ENCODE results near the gene VENTX.
"Not testable (repeated sequence)": the region's sequence is repeated elsewhere in the genome, so short reads cannot be mapped to it uniquely, and the experiment has no call there.

Gene VENTX

DNA sequence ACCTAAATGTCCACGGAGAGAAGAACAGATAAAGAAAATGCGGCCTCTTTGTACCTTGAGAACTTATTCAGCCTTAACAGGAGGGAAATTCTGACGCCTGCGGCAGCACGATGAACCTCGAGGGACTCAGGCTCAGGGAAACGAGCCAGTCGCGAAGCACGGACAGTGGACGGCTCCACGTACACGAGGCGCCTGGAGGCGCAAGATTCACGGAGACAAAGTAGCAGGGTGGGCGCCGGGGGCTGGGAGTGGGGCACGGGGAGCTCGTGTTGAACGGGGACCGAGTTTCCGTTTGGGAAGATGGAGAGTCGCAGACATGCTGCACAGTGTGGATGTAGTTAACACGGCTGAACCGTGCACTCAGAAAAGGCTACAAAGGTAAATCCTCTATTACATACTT lies 20.9 kb upstream of the VENTX start:
- Mint-ChIP-seq H3K27me3 (peaks cover 42% of the 10 kb centered on the region), H3K4me1 (ENCODE audit: low read depth) (no peaks in the 10 kb centered on the region)
- intact Hi-C loops (cut with micrococcal nuclease) = no loop called here

DNA sequence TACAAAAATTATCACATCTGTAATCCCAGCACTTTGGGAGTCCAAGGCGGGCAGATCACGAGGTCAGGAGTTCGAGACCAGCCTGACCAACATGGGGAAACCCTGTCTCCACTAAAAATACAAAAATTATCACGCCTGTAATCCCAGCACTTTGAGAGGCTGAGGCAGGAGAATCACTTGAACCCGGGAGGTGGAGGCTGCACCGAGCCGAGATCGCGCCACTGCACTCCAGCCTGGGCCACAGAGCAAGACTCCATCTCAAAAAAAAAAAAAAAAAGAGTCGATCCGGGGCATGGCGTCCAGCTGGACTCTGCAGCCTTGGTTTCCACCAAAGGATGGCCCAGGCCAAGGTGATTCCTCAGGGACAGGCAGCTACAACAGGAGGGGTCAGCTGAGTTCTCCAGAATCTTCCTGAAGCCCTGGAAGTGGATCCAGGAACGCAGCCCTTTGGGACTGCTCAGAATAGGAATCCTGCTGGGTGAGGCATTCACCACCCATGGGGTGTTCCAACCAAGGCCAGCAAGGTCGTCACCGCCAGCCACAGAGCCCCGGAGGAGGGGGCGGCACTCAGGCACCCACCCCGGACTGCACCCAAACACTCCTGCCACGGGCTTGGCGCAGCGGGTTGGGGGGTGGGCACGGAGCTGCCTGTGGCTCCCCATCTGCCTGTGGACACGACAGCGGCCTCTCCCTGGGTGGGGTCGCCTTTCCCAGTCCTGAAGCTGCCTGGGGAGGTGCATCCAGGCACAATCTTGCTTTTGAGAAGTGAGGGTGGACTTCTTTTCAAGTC lies 19.7 kb upstream of the VENTX start:
- peaks cover 39% of the 10 kb centered on the region for H3K27me3 Mint-ChIP-seq
- H3K36me3 Mint-ChIP-seq (ENCODE audit: low read depth) = no peaks in the 10 kb centered on the region
- no peak overlapping the region for H3K27ac Mint-ChIP-seq
- no peaks in the 10 kb centered on the region for H3K9me3 Mint-ChIP-seq
- H3K4me3 Mint-ChIP-seq = no peak overlapping the region
- intact Hi-C loops (cut with micrococcal nuclease) = no loop called here
- no peaks in the 10 kb centered on the region for H3K4me1 Mint-ChIP-seq (ENCODE audit: low read depth)

More for the DNA sequence above, 20.9 kb upstream of the VENTX start:
- no peaks in the 10 kb centered on the region for H3K36me3 Mint-ChIP-seq (ENCODE audit: low read depth)
- no peak overlapping the region for H3K27ac Mint-ChIP-seq
- H3K9me3 Mint-ChIP-seq = no peaks in the 10 kb centered on the region
- no peak overlapping the region for H3K4me3 Mint-ChIP-seq

DNA sequence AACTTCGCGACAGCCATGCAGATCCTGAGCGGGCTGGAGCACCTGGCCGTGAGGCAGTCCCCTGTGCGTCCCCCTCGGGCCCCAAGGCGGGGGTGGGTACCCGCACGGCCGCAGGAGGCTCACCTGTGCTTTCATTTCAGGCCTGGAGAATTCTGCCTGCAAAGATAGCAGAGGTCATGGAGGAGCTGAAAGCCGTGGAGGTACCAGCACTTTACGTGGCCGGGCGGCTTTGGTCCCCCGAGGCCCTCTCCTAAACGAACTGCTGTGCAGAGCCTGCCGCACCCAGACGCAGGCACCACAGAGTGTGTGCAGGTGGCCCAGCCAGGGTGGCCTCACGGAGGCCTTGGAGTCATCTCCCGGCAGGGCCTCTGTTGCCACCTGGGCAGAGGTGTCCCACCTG lies 18.8 kb upstream of the VENTX start:
- H3K4me1 Mint-ChIP-seq (ENCODE audit: low read depth) = no peaks in the 10 kb centered on the region
- H3K27ac Mint-ChIP-seq = no peak overlapping the region
- no peaks in the 10 kb centered on the region for H3K36me3 Mint-ChIP-seq (ENCODE audit: low read depth)
- intact Hi-C loops (cut with micrococcal nuclease) = no loop called here
- H3K27me3 Mint-ChIP-seq = peaks cover 40% of the 10 kb centered on the region
- no peaks in the 10 kb centered on the region for H3K9me3 Mint-ChIP-seq
- no peak overlapping the region for H3K4me3 Mint-ChIP-seq

DNA sequence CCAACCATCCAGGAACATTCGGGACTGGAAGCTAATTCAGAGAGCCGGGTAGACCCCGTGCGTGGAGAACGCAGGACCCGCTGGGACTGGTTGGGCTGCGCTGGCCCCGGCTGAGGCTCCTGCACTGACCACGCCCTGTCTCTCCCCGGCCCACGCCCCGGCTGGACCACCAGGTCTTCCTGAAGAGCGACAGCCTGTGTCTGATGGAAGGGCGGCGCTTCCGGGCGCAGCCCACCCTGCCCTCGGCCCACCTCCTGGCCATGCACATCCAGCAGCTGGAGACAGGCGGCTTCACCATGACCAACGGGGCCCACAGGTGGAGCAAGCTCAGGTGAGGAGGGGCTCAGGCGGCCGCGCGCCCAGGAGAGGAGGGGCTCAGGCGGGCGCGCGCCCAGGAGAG lies 17.9 kb upstream of the VENTX start:
- intact Hi-C loops (cut with micrococcal nuclease) = no loop called here
- H3K4me3 Mint-ChIP-seq = no peak overlapping the region
- H3K9me3 Mint-ChIP-seq = no peaks in the 10 kb centered on the region
- H3K4me1 Mint-ChIP-seq (ENCODE audit: low read depth) = no peaks in the 10 kb centered on the region
- peaks cover 47% of the 10 kb centered on the region for H3K27me3 Mint-ChIP-seq
- no peaks in the 10 kb centered on the region for H3K36me3 Mint-ChIP-seq (ENCODE audit: low read depth)
- H3K27ac Mint-ChIP-seq = no peak overlapping the region

DNA sequence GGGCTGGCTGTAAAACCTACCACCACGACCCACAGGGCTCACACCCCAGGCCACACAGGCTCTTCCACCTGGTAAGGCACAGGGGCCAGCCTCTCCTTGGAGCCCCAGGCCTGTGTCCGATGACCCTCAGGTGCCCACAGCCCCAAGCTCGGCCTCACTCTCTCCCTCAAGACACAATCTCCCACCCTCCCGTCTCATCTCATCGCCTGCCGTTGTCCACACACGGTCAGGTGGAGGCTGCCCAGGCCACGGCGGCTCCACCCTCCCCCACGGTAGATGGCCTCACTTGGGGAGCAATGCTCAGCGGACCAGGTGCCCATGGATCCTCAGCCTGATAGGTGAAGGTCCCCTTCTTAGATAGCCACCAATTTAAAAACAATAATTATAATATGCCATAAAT lies 16.3 kb upstream of the VENTX start:
- Mint-ChIP-seq H3K27ac (no peak overlapping the region), H3K9me3 (no peaks in the 10 kb centered on the region), H3K4me1 (ENCODE audit: low read depth) (peaks cover 8% of the 10 kb centered on the region), H3K4me3 (no peak overlapping the region), H3K27me3 (peaks cover 56% of the 10 kb centered on the region), H3K36me3 (ENCODE audit: low read depth) (no peaks in the 10 kb centered on the region)
- intact Hi-C loops (cut with micrococcal nuclease) = no loop called here

DNA sequence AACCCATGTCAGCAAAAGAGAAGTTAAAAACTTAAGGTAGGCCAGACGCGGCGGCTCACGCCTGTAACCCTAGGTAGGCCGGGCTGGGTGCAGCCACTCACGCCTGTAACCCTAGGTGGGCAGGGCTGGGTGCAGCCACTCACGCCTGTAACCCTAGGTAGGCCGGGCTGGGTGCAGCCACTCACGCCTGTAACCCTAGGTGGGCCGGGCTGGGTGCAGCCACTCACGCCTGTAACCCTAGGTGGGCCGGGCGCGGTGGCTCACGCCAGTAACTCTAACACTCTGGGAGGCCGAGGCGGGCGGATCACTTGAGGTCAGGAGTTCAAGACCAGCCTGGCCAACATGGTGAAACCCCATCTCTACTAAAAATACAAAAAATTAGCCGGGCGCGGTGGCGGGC lies 15.9 kb upstream of the VENTX start:
- H3K27ac Mint-ChIP-seq; intact Hi-C loops (cut with micrococcal nuclease): not testable (repeated sequence)

DNA sequence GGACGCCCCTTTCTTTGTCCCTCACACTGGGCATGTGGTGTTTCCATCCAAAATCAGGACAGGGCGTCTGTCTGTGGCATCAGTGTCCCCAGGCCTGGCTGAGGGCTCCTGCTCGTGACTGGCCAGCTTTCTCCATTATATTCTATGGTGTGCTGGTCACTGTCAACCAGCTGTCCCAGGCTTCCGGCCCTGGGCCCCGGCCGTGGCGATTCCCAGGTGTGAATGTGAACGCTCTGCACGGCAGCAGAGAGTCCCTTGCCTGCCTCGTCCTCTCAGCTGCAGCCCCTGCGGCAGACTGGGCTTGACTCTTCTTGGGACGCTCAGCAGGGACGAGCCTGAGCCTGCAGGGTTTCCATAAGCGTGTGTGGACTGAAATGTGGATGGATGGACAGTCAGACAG lies 13.6 kb upstream of the VENTX start:
- Mint-ChIP-seq H3K27ac (no peak overlapping the region), H3K9me3 (no peaks in the 10 kb centered on the region), H3K27me3 (peaks cover 72% of the 10 kb centered on the region), H3K4me1 (ENCODE audit: low read depth) (peaks cover 9% of the 10 kb centered on the region), H3K4me3 (no peak overlapping the region), H3K36me3 (ENCODE audit: low read depth) (no peaks in the 10 kb centered on the region)
- intact Hi-C loops (cut with micrococcal nuclease) = no loop called here

More for the DNA sequence above, 15.9 kb upstream of the VENTX start:
- H3K36me3 Mint-ChIP-seq (ENCODE audit: low read depth); H3K4me1 Mint-ChIP-seq (ENCODE audit: low read depth); H3K4me3 Mint-ChIP-seq; H3K9me3 Mint-ChIP-seq: not testable (repeated sequence)
- H3K27me3 Mint-ChIP-seq = peaks cover 59% of the 10 kb centered on the region

DNA sequence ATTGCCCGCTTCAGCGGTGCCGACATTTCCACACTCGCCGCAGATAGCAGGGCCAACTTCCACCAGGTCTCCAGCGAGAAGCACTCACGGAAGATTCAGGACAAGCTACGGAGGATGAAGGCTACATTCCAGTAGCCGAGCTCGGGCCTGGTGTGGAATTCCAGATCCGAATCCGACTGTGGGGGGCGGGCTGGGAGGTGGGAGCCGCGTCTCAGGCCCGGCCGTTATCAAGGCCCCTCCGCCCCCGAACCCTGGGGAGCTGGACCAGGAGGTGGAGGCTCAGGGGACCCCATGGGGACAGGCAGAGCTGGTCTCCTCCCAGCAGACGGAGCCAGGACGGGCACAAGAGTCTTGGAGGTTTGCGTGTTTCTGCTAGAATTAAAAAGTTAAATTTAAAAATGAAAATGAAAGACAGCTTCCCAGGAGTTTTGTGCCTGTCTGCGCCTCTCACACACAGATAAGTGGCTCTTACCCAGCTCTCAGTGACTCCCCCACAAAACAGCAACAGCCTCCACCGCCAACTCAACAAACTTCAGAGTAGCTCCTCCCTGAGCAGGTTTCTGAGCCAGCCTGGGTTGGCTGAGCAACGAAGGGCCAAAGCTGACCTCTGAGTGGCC lies 12.8 kb upstream of the VENTX start:
- Mint-ChIP-seq H3K4me1 (ENCODE audit: low read depth) (peaks cover 15% of the 10 kb centered on the region), H3K9me3 (no peaks in the 10 kb centered on the region), H3K27ac (no peak overlapping the region), H3K27me3 (peaks cover 70% of the 10 kb centered on the region), H3K4me3 (no peak overlapping the region), H3K36me3 (ENCODE audit: low read depth) (no peaks in the 10 kb centered on the region)
- intact Hi-C loops (cut with micrococcal nuclease) = no loop called here

DNA sequence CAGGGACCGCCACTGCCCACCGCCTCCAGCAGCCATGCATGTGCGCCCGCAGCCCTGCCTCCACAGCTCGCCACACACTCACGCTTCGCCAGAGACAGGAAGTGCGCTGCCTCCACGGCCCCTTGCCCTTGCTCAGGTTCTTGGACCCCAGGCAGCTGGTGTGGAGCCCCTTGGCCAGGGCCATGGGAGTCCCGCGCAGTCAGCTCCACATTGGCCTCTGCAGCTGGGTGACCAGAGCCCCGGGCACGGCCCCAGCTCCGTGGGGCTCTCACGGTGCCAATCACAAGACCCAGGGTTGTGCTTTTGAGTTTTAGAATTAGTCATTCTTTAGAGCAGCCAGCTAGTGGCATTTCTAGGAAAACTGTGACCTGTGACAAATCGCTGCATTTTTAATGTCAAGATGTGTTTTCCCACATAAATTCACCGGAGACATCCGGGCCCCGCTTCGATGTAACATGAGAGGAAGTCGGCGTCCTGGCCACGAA lies 11.9 kb upstream of the VENTX start:
- intact Hi-C loops (cut with micrococcal nuclease) = no loop called here
- no peaks in the 10 kb centered on the region for H3K9me3 Mint-ChIP-seq

DNA sequence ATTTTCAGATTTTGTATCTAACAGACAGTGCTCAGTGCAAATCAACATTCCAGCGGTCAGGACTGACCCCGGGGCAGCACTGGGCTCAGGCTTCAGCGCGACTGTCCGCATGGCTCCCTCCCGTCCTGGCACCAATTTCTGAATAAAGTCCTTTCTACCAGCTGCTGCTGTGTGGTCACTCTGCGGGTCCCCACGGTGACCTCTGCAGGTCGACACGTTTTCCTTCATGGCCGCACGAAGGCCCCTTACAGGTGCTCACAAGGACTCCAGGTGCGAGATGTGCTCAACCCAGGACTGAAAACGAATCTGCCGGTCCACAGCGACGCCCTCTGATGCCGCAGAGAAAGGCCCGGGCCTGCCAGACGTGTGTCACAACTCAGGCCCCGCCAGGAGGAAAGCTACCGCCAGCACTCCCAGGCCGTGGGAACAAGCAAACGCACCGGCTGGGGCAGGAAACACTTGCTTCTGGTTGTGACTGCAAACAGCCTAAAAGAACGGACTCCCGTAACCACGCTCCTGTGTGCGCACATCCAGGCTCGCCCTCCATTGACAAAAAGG lies 11.3 kb upstream of the VENTX start:
- intact Hi-C loops (cut with micrococcal nuclease) = no loop called here
- Mint-ChIP-seq H3K9me3 (no peaks in the 10 kb centered on the region), H3K36me3 (ENCODE audit: low read depth) (no peaks in the 10 kb centered on the region), H3K4me3 (no peak overlapping the region), H3K27me3 (peaks cover 68% of the 10 kb centered on the region), H3K27ac (no peak overlapping the region), H3K4me1 (ENCODE audit: low read depth) (peaks cover 20% of the 10 kb centered on the region)

More for the DNA sequence above, 11.9 kb upstream of the VENTX start:
- Mint-ChIP-seq H3K4me1 (ENCODE audit: low read depth) (peaks cover 15% of the 10 kb centered on the region), H3K27ac (peak overlapping the region; percentile 38), H3K36me3 (ENCODE audit: low read depth) (no peaks in the 10 kb centered on the region), H3K4me3 (no peak overlapping the region), H3K27me3 (peaks cover 71% of the 10 kb centered on the region)

DNA sequence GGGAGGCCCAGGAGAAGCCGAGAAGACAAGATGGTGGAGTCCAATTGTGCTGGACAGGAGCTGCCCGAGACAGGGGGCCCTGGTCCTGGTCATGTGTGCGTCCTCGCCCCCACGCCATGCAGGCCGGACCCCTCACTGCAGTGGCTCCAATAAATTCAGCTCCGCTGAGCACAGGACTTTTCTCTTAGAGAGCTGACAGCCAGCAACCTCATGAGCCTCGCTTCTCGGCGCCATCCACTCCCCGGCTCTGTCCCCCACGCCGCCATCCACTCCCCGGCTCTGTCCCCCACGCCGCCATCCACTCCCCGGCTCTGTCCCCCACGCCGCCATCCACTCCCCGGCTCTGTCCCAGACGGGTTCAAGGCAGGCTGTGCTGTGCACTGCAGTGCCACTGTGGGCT lies 10.4 kb upstream of the VENTX start:
- H3K4me1 Mint-ChIP-seq (ENCODE audit: low read depth) = peaks cover 29% of the 10 kb centered on the region
- no peak overlapping the region for H3K27ac Mint-ChIP-seq
- intact Hi-C loops (cut with micrococcal nuclease) = no loop called here
- H3K36me3 Mint-ChIP-seq (ENCODE audit: low read depth) = no peaks in the 10 kb centered on the region
- H3K27me3 Mint-ChIP-seq = peaks cover 74% of the 10 kb centered on the region
- H3K4me3 Mint-ChIP-seq = no peak overlapping the region
- no peaks in the 10 kb centered on the region for H3K9me3 Mint-ChIP-seq

DNA sequence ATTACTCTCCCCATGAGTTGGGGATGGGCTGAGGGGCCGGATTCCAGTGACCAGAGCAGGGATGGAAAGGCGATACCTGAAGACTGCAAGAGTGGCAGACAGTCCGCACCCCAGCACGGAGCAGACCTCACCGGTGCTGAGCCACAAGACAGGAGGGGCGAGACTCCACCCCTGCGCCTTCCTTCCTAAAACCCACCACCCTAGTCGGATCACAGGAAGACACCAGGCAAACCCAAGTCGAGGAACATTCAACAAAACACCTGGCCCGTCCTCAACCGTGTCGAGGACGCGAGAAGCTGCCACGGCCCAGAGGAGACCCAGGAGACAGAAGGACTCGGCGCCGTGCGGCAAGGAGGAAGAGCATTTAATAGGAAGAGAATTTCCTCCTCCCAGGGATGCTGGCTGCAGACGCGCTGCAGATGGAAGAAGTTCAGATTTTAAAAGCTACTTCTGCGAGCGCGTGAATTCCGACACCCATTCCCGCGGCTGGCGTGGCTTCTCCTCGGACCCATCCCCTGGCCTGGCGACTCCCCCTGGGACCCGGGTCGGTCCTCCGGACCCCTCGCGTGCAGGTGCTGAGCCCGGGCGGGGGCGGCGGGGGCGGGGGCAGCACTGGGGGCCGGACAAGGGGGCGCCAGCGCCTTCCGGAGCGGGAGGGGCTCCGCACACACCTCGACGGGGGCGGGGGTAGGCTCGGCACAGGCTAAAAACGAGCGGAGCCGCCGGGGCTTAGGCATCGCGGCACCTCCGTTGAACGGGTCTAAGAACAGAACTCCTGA lies 8.2 kb upstream of the VENTX start:
- Mint-ChIP-seq H3K27ac (no peak overlapping the region), H3K27me3 (peaks cover 75% of the 10 kb centered on the region), H3K36me3 (ENCODE audit: low read depth) (no peaks in the 10 kb centered on the region), H3K9me3 (no peaks in the 10 kb centered on the region), H3K4me3 (peak overlapping the region; percentile 57), H3K4me1 (ENCODE audit: low read depth) (peaks cover 29% of the 10 kb centered on the region)
- intact Hi-C loops (cut with micrococcal nuclease) = loop anchor here (10.0 kb wide), 1 partner anchor 85 kb away; no protein-coding TSS in a partner anchor

DNA sequence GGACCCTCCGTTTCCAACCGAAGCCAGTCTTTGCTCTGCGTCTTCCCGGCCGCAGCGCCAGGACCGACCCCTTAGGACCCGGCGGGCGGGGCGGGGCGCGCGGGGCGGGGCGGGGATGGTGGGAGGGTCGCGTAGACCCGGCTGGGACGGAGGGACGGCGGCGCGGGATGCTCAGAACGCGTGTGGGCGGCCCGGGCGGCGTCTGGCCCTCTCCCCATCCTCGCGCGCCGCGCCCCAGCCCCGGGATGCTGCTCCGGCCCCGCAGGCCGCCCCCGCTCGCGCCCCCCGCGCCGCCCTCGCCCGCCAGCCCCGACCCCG lies 7.7 kb upstream of the VENTX start, which contains the start of gene UTF1:
Gene UTF1, plus strand, starts transcription at position 174 of the 318 bp plus-strand sequence. Its CDS starts 72 bp downstream, at position 246.
- intact Hi-C loops (cut with micrococcal nuclease) = loop anchor here (10.0 kb wide), 1 partner anchor 85 kb away; no protein-coding TSS in a partner anchor
- Mint-ChIP-seq H3K36me3 (ENCODE audit: low read depth) (no peaks in the 10 kb centered on the region), H3K9me3 (no peaks in the 10 kb centered on the region), H3K4me1 (ENCODE audit: low read depth) (peaks cover 31% of the 10 kb centered on the region), H3K27me3 (peaks cover 72% of the 10 kb centered on the region), H3K4me3 (peak within 1 kb of the TSS; percentile 73), H3K27ac (peak within 1 kb of the TSS; percentile 76)

Measured in dendritic cell treated with granulocyte-macrophage colony-stimulating factor and Interleukin-4, amounts not matched to agents 40 ng/mL and 50 ng/mL, for 4 days (primary cell).